GM10847 (cell line): Measurements from ENCODE around the gene NUP210.

ENCODE experiments used
- POLR2A ChIP-seq: IDR thresholded peaks from 2 replicates; pipeline ENCODE4 v1.6.1; 2011; ENCODE audit not compliant: insufficient read length; ENCODE audit errors: extremely low read depth

The NUP210 gene

GRCh38 chr3:13415997-13416793 is 3.9 kb downstream of the NUP210 start:
- TF ChIP-seq POLR2A = no peak

- no peak for TF ChIP-seq POLR2A
Measured at GRCh38 chr3:13415236-13415986, 4.7 kb downstream of the NUP210 start.

GRCh38 chr3:13414040-13414729 is 5.9 kb downstream of the NUP210 start:
- TF ChIP-seq POLR2A = peak; percentile 30

GRCh38 chr3:13411186-13411860 is 8.8 kb downstream of the NUP210 start:
- no peak for TF ChIP-seq POLR2A

- no peak for TF ChIP-seq POLR2A
Measured at GRCh38 chr3:13408890-13409289, 11.2 kb downstream of the NUP210 start.

- no peak for TF ChIP-seq POLR2A
Measured at GRCh38 chr3:13407926-13408325, 12.2 kb downstream of the NUP210 start.

GRCh38 chr3:13407475-13407874 is 12.6 kb downstream of the NUP210 start:
- no peak for TF ChIP-seq POLR2A

GRCh38 chr3:13406190-13406589 is 13.9 kb downstream of the NUP210 start:
- TF ChIP-seq POLR2A = no peak

- no peak for TF ChIP-seq POLR2A
Measured at GRCh38 chr3:13405614-13406013, 14.5 kb downstream of the NUP210 start.

- TF ChIP-seq POLR2A = no peak
Measured at GRCh38 chr3:13404626-13405452, 15.3 kb downstream of the NUP210 start.

- no peak for TF ChIP-seq POLR2A
Measured at GRCh38 chr3:13403847-13404246, 16.3 kb downstream of the NUP210 start.

GRCh38 chr3:13403213-13403819 is 16.8 kb downstream of the NUP210 start:
- no peak for TF ChIP-seq POLR2A

GRCh38 chr3:13401149-13401548 is 19.0 kb downstream of the NUP210 start:
- TF ChIP-seq POLR2A = no peak

- no peak for TF ChIP-seq POLR2A
Measured at GRCh38 chr3:13400114-13400673, 19.9 kb downstream of the NUP210 start.
